IMR-90 (cell line): Measurements from ENCODE around the gene OXCT2.
A peak's percentile ranks its signal among the peaks of the same experiment; 100 is the strongest.

Experiments
- BHLHE40 ChIP-seq: fragments of 150-350 bp; IDR thresholded peaks from 2 replicates; pipeline ENCODE4 v1.6.1; 2016; ENCODE audit warnings: mild to moderate bottlenecking, low read depth, low read length
- CEBPB ChIP-seq: IDR thresholded peaks from 2 replicates; pipeline ENCODE4 v1.6.1; 2012; ENCODE audit warnings: low read depth, low read length, improper control_type of control experiment
- CHD1 ChIP-seq: IDR thresholded peaks from 2 replicates; pipeline ENCODE4 v1.6.1; 2012; ENCODE audit warnings: low read depth, low read length, improper control_type of control experiment
- MAFK ChIP-seq: IDR thresholded peaks from 2 replicates; pipeline ENCODE4 v1.6.1; 2012; ENCODE audit warnings: low read depth, low read length, improper control_type of control experiment
- MAZ ChIP-seq: IDR thresholded peaks from 2 replicates; pipeline ENCODE4 v1.6.1; 2012; ENCODE audit warnings: low read depth, mild to moderate bottlenecking, low read length, improper control_type of control experiment, moderate library complexity, borderline replicate concordance
- POLR2A ChIP-seq: IDR thresholded peaks from 2 replicates; pipeline ENCODE4 v1.6.1; 2012; ENCODE audit warnings: mild to moderate bottlenecking, low read depth, low read length
- RAD21 ChIP-seq: IDR thresholded peaks from 2 replicates; pipeline ENCODE4 v1.6.1; 2012; ENCODE audit warnings: low read length, improper control_type of control experiment
- SMC3 ChIP-seq: fragments of 150-350 bp; IDR thresholded peaks from 2 replicates; pipeline ENCODE4 v1.6.1; 2016; ENCODE audit warnings: low read depth, mild to moderate bottlenecking, antibody characterized with exemption, low read length, moderate library complexity
- TF ChIP-seq, protein P1 (sequence below): conservative IDR thresholded peaks from 2 replicates; pipeline ENCODE4 v1.5.1; 2012; ENCODE audit warnings: mild to moderate bottlenecking, low read depth, low read length, improper control_type of control experiment
- TF ChIP-seq, protein P2 (sequence below): fragments of 150-350 bp; IDR thresholded peaks from 2 replicates; pipeline ENCODE4 v1.6.1; 2016; ENCODE audit warnings: low read depth, mild to moderate bottlenecking, low read length, moderate library complexity, borderline replicate concordance

DNA sequence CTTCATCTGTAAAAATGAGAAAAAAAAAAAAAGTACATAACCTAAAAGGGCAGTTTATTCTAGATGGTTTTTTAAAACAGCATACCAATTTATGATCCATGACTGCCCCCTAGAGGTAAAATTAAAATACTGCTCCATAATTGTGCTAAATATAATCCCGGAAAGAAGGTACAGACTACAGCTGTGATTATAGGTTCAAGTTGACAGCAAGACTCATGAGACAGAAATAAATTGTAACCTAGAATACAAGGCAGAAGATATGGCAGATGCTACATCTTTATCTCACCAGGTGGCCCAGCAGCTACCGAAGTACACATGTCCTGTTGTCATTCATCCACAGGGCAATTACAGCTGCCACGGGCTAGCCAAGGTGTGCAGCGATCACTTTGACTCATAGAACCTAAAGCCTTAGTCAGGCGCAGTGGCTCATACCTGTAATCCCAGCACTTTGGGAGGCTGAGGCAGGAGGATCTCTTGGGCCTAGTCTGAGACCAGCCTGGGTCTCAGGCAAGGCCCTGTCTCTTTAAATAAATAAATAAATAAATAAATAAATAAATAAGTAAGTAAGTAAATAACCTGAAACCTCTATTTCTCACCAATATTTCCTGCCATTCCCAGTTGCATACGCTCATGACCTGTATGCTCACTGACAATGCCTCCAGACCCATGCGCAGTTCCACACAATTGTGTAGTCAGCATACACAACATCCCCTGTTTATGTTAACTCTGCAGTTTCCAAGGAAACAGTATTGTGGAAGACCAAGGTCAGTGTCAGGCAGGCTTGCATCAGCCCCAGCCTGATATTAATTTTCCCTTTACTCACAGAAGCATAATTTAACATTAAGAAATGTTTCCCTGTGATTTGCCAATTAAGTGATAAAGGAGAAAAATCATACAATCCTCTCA is 50.8 kb downstream of the OXCT2 start:
- TF ChIP-seq, protein P1, sequence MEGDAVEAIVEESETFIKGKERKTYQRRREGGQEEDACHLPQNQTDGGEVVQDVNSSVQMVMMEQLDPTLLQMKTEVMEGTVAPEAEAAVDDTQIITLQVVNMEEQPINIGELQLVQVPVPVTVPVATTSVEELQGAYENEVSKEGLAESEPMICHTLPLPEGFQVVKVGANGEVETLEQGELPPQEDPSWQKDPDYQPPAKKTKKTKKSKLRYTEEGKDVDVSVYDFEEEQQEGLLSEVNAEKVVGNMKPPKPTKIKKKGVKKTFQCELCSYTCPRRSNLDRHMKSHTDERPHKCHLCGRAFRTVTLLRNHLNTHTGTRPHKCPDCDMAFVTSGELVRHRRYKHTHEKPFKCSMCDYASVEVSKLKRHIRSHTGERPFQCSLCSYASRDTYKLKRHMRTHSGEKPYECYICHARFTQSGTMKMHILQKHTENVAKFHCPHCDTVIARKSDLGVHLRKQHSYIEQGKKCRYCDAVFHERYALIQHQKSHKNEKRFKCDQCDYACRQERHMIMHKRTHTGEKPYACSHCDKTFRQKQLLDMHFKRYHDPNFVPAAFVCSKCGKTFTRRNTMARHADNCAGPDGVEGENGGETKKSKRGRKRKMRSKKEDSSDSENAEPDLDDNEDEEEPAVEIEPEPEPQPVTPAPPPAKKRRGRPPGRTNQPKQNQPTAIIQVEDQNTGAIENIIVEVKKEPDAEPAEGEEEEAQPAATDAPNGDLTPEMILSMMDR, result peak; percentile 82
- no peak for TF ChIP-seq CEBPB
- TF ChIP-seq, protein P2, sequence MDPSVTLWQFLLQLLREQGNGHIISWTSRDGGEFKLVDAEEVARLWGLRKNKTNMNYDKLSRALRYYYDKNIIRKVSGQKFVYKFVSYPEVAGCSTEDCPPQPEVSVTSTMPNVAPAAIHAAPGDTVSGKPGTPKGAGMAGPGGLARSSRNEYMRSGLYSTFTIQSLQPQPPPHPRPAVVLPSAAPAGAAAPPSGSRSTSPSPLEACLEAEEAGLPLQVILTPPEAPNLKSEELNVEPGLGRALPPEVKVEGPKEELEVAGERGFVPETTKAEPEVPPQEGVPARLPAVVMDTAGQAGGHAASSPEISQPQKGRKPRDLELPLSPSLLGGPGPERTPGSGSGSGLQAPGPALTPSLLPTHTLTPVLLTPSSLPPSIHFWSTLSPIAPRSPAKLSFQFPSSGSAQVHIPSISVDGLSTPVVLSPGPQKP, result no peak
- no peak for TF ChIP-seq MAFK
- no peak for TF ChIP-seq POLR2A
- no peak for TF ChIP-seq MAZ
- no peak for TF ChIP-seq CHD1
- peak; percentile 80 for TF ChIP-seq RAD21
- peak; percentile 69; the same call in 1 of the 2 replicates for TF ChIP-seq SMC3
- no peak for TF ChIP-seq BHLHE40
